GM12878 (cell line): ENCODE results near the gene C1GALT1. TPM values are rescaled to one million over a fixed set of nuclear protein-coding genes. Genes with fewer than 3 reads are reported as not detected.

ENCODE experiments used
- ATAC-seq: fragments of 200-7000 bp; cut with Tn5 transposase; 3 replicates; pipeline ENCODE4 v1.9.1; 2020; ENCODE audit warnings: mild to moderate bottlenecking, moderate library complexity
- BruUV-seq: library from RNA; stranded (reverse); fragments of 400-500 nt; replicated peaks from 2 replicates; lab custom pipeline; 2021; lab: Mats Ljungman, UMichigan
- CTCF ChIA-PET: fragments of 300-600 bp; sonication (Branson Sonifier 250); formaldehyde crosslinking; extraction: SDS; loops from one replicate; lab custom pipeline; 2021; ENCODE audit warnings: inconsistent platforms; lab: Yijun Ruan, JAX
- POLR2A ChIA-PET: fragments of 350-600 bp; formaldehyde crosslinking; extraction: SDS; loops from one replicate; lab custom pipeline; 2021; ENCODE audit warnings: inconsistent platforms; lab: Charles Lee
- RAD21 ChIA-PET: fragments of 300-600 bp; sonication (Branson Sonifier 250); formaldehyde crosslinking; loops from one replicate; lab custom pipeline; 2023; ENCODE audit warnings: antibody characterized with exemption; ENCODE audit not compliant: unreplicated experiment; lab: Charles Lee
- SMC1A ChIA-PET: fragments of 300-600 bp; sonication (Branson Sonifier 250); formaldehyde crosslinking; loops from one replicate; lab custom pipeline; 2023; ENCODE audit not compliant: unreplicated experiment, uncharacterized antibody; lab: Charles Lee
- DNase-seq: peaks from one replicate; pipeline ENCODE4 v3.0.0-alpha.2; 2011; ENCODE audit warnings: low read depth, low spot score
- FAIRE-seq: peaks from 3 replicates; lab custom pipeline; 2011; peaks lifted over from hg19 to GRCh38; lab: Jason Lieb, UNC
- H2AFZ ChIP-seq: 2 replicates; pipeline ENCODE4 v1.6.0; 2011; ENCODE audit warnings: low read depth, low read length, control low read depth; ENCODE audit not compliant: control insufficient read depth
- H3K27ac ChIP-seq: 2 replicates; pipeline ENCODE4 v1.5.1; 2011; ENCODE audit warnings: control low read depth; ENCODE audit not compliant: control insufficient read depth, insufficient read depth
- H3K27me3 ChIP-seq, 2 experiments: replicated peaks in 1 of 2; 2 replicates each; pipeline versions ENCODE4 v1.6.0 to v1.6.1; 2011; ENCODE audit warnings: low read length in 1 of 2; ENCODE audit not compliant: control insufficient read depth in 2 of 2, insufficient read depth in 2 of 2
- H3K36me3 ChIP-seq, 2 experiments: 2 replicates each; pipeline ENCODE4 v1.5.1; 2011; ENCODE audit warnings: low read length in 1 of 2; ENCODE audit not compliant: control insufficient read depth in 2 of 2, insufficient read depth in 2 of 2
- H3K4me1 ChIP-seq: 2 replicates; pipeline ENCODE4 v1.6.1; 2011; ENCODE audit warnings: mild to moderate bottlenecking, low read length, moderate library complexity, mixed read lengths; ENCODE audit not compliant: control insufficient read depth, insufficient read depth
- H3K4me2 ChIP-seq: 2 replicates; pipeline ENCODE4 v1.6.0; 2011; ENCODE audit warnings: control low read depth; ENCODE audit not compliant: control insufficient read depth, insufficient read depth
- H3K4me3 ChIP-seq: fragments of 200-600 bp; sonication (generic); 2 replicates; pipeline ENCODE4 v1.5.1; 2016
- H3K79me2 ChIP-seq: 2 replicates; pipeline ENCODE4 v1.6.0; 2011; ENCODE audit warnings: low read length; ENCODE audit not compliant: control insufficient read depth, insufficient read depth
- H3K9ac ChIP-seq: 2 replicates; pipeline ENCODE4 v1.8.0; 2011; ENCODE audit warnings: low read length, control low read depth, mixed read lengths; ENCODE audit not compliant: control insufficient read depth, insufficient read depth
- H3K9me3 ChIP-seq: replicated peaks from 3 replicates; pipeline ENCODE4 v1.5.1; 2011; ENCODE audit warnings: mild to moderate bottlenecking, low read length; ENCODE audit not compliant: control insufficient read depth, insufficient read depth
- H4K20me1 ChIP-seq: 2 replicates; pipeline ENCODE4 v1.6.0; 2011; ENCODE audit not compliant: control insufficient read depth, insufficient read depth
- FOXK2 ChIP-seq: fragments of 450-650 bp; IDR thresholded peaks from 2 replicates; pipeline ENCODE4 v1.6.1; 2017; ENCODE audit warnings: mild to moderate bottlenecking, moderate library complexity
- NRF1 ChIP-seq: conservative IDR thresholded peaks from 2 replicates; pipeline ENCODE4 v1.6.1; 2011; ENCODE audit warnings: mild to moderate bottlenecking, low read depth, low read length, improper control_type of control experiment
- POLR2A ChIP-seq: IDR thresholded peaks from 2 replicates; pipeline ENCODE4 v1.6.1; 2011; ENCODE audit warnings: low read depth, mild to moderate bottlenecking, low read length
- RELA ChIP-seq: fragments of 450-650 bp; IDR thresholded peaks from 2 replicates; pipeline ENCODE4 v1.8.0; 2014; ENCODE audit warnings: borderline replicate concordance; ENCODE audit not compliant: partially characterized antibody
- RUNX3 ChIP-seq: IDR thresholded peaks from 2 replicates; pipeline ENCODE4 v1.6.1; 2012; ENCODE audit warnings: low read length, inconsistent platforms
- WGBS: methylation state at CpG from one replicate; pipeline ENCODE4 v1.1.6; 2016; ENCODE audit warnings: low lambda C conversion rate; ENCODE audit not compliant: insufficient replicate concordance, insufficient coverage; ENCODE audit errors: missing lambda C conversion rate; 5-methylcytosine and 5-hydroxymethylcytosine counted together
- in situ Hi-C: fragments of 300-500 bp; cut with MboI; formaldehyde crosslinking; loops from 9 replicates; pipeline ENCODE4 v1.14.3; 2018; ENCODE audit warnings: mixed read lengths
- intact Hi-C: fragments of 100-400 bp; cut with micrococcal nuclease; formaldehyde crosslinking; loops from one replicate; pipeline ENCODE4 v1.14.2; 2022; ENCODE audit not compliant: unreplicated experiment
- polyA plus RNA-seq, 11 experiments: library from polyadenylated mRNA; depleted of rRNA in 4 of 11; unstranded in 6 of 11; stranded (reverse) in 5 of 11; fragments of >200 nt; fragmentation: Nextera tagmentation in 4 of 11; fragmentation: Illumina TruSeq in 1 of 11; extraction: Ambion mirVana in 4 of 11; extraction: Trizol in 1 of 11; gene quantifications; 1 replicate in 1 of 11; 2 replicates in 10 of 11; pipeline versions ENCODE4 v1.2.1 to v1.2.3, GENCODE V29; 2011 to 2016; ENCODE audit warnings: inconsistent platforms in 2 of 11, missing spikeins in 2 of 11, low read depth in 1 of 11
- total RNA-seq, 4 experiments: library from RNA; depleted of rRNA in 3 of 4; stranded (reverse); fragments of >200 nt in 3 of 4; fragmentation: Illumina TruSeq in 1 of 4; extraction: Trizol in 1 of 4; gene quantifications; 2 replicates each; pipeline versions ENCODE4 v1.2.1 to v1.2.3, GENCODE V29; 2013 to 2021
- TF ChIP-seq, protein P1 (sequence below): fragments of 450-650 bp; formaldehyde crosslinking; IDR thresholded peaks from 2 replicates; pipeline ENCODE4 v1.4.0; 2022; ENCODE audit warnings: mild to moderate bottlenecking, moderate library complexity

The C1GALT1 gene
- total and polyA plus RNA-seq, 10 of the 15 experiments (the other 5 are each of a cell fraction or from before 2014, with no cell fraction given) = 1.6 to 25.0 (median 8.5) TPM

DNA sequence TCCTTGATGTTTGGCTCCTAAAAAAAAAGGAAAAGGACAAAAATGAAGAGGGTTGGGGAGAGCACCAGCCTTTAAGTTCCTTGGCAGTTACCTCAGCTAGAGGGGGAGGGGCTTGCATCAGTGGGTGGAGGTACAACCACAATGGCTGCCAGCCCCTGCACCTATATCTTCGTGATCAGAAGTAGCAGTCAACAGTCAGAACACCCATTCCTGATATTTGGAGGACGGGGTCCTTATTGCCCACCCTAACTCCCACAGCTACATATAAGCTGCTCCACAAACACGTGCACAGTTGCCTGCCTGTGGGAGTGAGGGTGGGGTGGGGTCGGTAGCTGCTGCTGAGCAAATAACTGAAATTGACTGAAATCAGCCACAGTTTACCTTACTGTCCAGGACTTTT, 26.2 kb downstream of the C1GALT1 start:
- intact Hi-C loops = no loop called here
- in situ Hi-C loops = no loop called here
- Histone ChIP-seq H2AFZ (no peak overlapping the region), H3K4me3 (no peak overlapping the region), H3K36me3 (no peaks in the 10 kb centered on the region), H4K20me1 (no peaks in the 10 kb centered on the region), H3K4me2 (no peak overlapping the region), H3K27me3 (no peaks in the 10 kb centered on the region), H3K27ac (no peak overlapping the region), H3K4me1 (no peaks in the 10 kb centered on the region), H3K9ac (no peak overlapping the region), H3K79me2 (peaks cover 13% of the 10 kb centered on the region), H3K9me3 (no peaks in the 10 kb centered on the region; the same call in 1 of the 3 replicates)
- FAIRE-seq (no peak), DNase-seq (no peak), ATAC-seq (no peak)
- ChIA-PET CTCF (interaction anchor here (2.1 kb wide), 1 partner anchor 13 kb away, joined by 6 read pairs; no protein-coding TSS in a partner anchor), SMC1A (interaction anchor here (1.1 kb wide), 1 partner anchor 13 kb away, joined by 3 read pairs; no protein-coding TSS in a partner anchor), RAD21 (no interaction called here), POLR2A (no interaction called here)
- WGBS = 98% methylated on average over 4 of the region's 4 CpGs
- no peak for TF ChIP-seq NRF1
- TF ChIP-seq RUNX3 = no peak
- TF ChIP-seq POLR2A = no peak
- no peak for TF ChIP-seq FOXK2
- TF ChIP-seq, protein P1, sequence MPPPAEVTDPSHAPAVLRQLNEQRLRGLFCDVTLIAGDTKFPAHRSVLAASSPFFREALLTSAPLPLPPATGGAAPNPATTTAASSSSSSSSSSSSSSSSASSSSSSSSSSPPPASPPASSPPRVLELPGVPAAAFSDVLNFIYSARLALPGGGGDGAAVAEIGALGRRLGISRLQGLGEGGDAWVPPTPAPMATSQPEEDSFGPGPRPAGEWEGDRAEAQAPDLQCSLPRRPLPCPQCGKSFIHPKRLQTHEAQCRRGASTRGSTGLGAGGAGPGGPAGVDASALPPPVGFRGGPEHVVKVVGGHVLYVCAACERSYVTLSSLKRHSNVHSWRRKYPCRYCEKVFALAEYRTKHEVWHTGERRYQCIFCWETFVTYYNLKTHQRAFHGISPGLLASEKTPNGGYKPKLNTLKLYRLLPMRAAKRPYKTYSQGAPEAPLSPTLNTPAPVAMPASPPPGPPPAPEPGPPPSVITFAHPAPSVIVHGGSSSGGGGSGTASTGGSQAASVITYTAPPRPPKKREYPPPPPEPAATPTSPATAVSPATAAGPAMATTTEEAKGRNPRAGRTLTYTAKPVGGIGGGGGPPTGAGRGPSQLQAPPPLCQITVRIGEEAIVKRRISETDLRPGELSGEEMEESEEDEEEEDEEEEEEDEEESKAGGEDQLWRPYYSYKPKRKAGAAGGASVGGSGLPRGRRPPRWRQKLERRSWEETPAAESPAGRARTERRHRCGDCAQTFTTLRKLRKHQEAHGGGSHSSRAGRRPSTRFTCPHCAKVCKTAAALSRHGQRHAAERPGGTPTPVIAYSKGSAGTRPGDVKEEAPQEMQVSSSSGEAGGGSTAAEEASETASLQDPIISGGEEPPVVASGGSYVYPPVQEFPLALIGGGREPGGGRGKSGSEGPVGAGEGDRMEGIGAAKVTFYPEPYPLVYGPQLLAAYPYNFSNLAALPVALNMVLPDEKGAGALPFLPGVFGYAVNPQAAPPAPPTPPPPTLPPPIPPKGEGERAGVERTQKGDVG (CRISPR knock-in tag) = no peak
- no peak for TF ChIP-seq RELA
- BruUV-seq = no TSS peak
